Head of caudate nucleus (tissue), 42 donors: ENCODE data around the gene TENT4A.

Source experiments
- DNase-seq, 42 donors: peaks; one replicate each; pipeline versions ENCODE4 v3.0.0 to v3.0.0-alpha.2; 2020 to 2021; ENCODE audit warnings: mixed read lengths in 7 of 42
- intact Hi-C: fragments of 100-400 bp; cut with DNase I; formaldehyde crosslinking; loops from one replicate; pipeline ENCODE4 v1.15.0; 2022

Gene TENT4A

DNA sequence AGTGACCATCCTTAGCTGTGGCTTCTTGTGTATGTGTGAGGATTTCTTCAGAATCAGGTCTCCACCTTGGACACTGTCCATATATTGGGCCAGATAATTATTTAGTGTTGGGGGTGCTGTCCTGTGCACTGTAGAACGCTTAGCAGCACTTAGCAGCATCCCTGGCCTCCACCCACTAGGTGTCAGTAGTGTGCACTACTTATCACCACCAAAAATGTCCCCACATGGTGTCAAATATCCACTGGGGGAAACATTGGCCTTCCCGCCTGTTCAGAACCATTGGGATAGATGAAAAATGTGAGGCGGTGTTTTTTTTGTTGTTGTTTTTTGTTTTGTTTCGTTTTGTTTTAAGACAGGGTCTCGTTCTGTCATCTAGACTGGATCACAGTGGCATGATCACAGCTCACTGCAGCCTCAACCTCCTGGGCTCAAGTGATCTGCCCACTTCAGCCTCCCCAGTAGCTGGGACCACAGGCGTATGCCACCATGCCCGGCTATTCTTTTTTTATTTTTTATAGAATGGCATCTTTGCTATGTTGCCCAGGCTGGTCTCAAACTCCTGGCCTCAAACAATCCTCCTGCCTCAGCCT, 67.7 kb downstream of the TENT4A start:
- no peak for DNase-seq
- intact Hi-C loops, result no loop called here

DNA sequence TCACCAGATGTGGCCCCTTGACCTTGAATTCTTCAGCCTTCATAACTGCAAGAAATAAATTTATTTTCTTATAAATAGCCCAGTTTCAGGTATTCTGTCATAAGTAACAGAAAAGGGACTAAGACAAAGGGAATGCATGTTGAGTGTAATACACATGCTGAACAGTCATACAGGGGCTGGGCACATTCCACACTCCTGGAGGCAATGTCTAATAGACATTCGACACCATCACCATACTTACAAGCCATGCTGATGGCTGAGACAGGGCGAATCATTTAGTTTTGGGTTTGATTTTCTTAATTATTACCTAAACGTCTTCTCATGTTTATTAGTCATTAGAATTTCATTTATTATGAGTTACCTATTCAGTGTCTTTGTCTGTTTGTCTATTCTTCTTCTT, 68.5 kb downstream of the TENT4A start:
- intact Hi-C loops, result no loop called here
- DNase-seq, result no peak

DNA sequence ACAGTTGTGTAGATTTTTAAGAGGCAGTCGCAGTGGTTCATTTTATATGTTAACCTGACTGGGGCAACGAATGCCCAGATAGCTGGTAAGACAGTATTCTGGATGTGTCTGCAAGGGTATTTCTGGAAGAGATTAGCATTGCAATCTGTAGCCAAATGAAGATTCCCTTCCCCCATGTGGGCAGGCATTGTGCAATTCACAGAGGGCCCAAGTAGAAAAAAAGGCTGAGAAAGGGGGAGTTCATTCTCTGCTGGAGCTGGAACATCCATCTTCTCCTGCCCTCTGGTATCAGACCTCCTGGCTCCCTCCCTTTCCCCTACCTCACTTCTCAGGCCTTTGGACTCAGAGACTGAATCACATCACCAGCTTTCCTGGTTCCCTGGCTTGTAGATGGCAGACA, 70.6 kb downstream of the TENT4A start:
- intact Hi-C loops, result no loop called here
- no peak for DNase-seq

DNA sequence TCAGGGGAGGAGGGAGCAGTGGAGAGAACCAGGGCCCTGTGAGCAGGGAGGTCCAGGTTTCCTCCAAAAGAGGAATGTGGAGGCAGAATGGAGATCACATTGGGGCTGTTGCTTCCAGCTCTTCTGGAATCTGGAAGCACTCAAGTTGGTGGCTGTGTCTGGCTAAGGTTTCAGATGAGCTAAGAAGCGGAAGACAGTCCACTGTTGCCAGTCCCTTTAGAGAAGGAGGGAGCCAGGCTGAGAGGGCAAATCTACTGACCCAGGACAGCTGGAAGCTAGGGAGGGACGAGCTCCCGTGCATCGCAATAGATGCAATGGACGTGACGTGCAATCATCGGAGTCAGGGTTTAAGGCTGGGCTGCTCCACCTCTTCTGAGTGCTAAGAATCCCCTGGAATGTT, 71.2 kb downstream of the TENT4A start:
- no peak for DNase-seq
- intact Hi-C loops, result no loop called here

DNA sequence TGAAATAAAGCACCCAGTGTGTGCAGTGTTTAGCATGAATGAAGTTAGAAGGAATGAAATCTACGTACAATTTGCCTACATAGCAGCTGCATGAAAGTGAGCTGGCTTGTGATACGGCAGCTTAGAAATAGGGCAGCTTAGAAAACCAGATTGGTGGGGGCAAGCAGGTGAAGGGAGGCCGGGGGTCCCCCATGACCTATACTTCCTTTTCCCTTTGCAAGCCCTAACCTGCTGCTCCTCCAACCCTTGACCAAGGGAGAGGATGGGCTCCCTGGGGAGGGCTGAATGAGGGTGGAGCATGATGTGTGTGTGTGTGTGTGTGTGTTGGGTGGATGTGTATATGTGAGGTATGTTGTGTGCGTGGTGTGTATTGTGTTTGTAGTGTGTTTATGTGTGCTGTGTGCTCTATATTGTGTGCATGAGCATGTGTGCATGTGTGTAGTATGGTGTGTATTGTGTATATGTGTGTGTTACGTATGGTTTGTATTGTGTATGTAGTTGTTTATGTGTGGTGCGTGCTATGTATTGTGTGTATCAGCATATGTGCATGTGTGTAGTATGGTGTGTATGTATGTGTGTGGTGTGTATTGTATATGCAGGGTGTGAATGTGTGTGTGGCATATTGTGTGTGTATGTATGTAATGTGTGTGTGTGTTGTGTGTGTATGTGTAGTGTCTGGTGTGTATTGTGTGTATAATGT, 72.1 kb downstream of the TENT4A start:
- DNase-seq, result no peak

DNA sequence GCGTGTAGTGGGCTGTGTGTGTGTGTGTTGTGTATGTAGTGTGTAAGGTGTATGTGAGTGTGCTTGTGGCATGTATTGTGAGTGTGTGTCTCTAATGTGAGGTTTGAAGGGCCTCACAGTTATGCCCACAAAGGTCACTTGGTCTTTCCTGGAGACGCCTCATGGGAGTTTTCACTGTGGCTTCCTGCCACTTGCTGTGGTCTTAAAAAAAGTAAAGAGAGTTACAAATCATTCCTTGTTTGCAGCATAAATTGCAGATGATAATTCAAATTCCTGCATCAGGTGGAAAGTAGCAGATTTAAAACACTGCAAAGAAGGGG, 72.6 kb downstream of the TENT4A start:
- intact Hi-C loops, result no loop called here

More for the DNA sequence above, 72.1 kb downstream of the TENT4A start:
- intact Hi-C loops, result no loop called here

DNA sequence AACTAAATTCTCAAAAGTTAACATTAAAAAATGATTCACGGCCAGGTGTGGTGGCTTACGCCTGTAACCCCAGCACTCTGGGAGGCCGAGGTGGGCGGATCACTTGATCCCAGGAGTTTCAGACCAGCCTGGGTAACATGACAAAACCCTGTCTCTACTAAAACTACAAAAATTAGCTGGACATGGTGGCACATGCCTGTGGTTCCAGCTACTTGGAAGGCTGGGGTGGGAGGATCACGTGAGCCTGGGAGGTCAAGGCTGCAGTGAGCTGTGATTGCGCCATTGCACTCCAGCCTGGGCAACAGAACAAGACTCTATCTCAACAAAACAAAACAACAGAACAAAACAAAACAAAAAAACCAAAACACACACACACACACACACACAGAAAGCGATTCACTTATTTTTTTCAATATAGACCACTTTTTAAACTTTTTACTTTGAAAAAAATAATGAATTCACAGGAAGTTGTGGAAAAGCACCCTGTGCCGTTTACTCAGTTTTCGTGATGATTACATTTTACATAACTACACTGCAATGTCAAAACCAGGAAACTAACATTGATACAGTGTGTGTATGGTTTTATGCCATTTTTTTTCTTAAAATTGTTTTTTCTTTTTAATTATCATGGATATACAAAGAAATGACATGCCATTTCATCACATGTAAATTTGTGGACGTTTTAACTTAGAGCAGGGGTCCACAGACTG, 73.7 kb downstream of the TENT4A start:
- intact Hi-C loops, result no loop called here
- no peak for DNase-seq

More for the DNA sequence above, 72.6 kb downstream of the TENT4A start:
- DNase-seq, result no peak

DNA sequence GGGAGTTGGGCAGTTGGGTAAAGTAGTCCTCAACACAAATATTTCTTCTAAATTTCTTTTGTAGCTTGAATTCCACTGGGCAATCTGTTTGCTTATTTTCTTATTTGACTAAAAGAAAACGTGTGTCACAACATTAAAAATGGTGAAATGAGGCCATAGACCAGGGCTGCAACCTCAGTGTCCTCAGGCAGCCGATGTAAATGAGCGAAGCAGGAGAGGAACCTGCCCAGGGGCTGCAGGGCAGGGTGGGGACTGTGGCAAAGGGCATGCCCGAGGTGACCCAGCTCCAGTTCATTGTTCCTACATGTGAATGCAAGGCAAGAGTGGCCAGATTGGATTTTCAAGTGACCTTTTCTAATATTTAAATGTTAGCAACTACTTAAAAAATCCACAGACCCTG, 74.7 kb downstream of the TENT4A start:
- intact Hi-C loops, result no loop called here
- DNase-seq, result no peak

DNA sequence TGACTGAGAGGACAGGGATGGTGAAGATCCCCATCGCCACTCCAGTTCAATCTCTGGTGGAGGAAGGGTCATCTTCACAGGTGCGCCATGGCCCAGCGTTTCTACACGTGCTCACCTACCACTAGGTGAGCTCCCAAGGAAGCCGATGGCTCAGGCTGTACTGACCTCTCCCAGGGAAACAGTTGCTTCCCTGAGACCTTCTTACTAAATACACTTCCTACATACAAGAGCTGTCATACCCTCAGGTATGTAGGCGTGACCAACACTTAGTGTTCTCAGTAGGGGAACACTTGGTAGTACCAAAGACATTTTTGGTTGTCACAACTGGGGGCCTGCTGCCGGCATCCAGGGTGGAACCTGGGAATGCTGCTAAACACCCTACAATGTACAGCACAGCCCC, 75.2 kb downstream of the TENT4A start:
- no peak for DNase-seq
- intact Hi-C loops, result no loop called here

DNA sequence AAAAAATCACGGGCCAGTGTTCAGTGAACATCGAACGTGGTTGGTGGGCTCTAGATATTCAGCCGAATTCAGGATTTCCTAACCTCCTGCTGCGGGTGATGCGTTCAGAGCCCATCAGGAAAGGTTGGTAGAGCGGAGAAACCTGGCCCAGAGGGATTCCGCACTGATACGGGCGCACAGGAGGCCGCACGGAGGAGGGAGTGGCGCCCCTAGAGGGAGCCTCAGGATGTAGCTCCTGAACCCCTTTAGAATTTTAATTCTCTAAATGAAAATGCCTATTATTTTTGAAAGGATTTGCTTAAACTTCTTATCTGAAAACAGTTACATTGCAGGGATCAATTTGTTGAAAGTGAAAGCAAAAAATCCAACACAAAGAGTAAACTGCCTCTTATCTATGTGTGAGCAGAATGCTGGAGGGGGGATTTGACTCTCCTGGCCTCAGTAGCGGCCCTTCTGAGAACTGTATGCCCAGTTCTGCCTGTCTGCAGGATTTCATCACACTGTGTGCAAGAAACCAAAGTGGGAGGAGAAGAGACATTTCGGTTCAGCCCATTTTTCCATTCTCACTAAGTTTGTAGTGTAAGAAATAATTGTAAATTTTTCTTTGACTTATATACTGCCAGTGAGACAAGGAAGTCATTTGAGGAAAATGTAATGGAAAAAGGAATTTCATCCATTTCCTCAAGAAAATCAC, 75.9 kb downstream of the TENT4A start:
- no peak for DNase-seq
- intact Hi-C loops, result no loop called here

DNA sequence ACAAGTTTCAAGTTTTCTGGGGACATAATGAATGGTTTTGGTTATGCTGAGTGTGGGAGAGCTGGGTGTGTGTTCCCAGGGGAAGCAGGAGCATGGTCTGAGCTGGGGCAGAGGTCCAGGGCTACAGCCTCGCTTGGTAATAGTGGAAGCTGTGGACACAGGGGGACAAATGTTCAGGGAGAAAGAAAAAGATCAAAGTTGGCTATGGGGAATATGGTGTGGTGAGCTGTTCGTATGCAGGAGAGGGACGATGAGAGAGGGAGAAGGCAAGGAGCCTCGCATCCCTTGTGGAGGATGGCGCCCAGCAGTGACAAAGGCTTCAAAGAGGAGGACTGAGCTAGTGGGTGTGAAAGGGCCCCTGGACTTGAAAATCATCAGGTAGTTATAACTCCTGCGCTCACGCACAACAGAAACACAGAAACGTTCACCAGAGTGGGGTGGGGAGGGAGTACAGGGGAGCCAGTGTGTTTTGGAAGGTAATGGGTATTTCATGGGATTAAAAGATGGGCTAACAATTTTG, 77.2 kb downstream of the TENT4A start:
- intact Hi-C loops, result no loop called here
- DNase-seq, result no peak

DNA sequence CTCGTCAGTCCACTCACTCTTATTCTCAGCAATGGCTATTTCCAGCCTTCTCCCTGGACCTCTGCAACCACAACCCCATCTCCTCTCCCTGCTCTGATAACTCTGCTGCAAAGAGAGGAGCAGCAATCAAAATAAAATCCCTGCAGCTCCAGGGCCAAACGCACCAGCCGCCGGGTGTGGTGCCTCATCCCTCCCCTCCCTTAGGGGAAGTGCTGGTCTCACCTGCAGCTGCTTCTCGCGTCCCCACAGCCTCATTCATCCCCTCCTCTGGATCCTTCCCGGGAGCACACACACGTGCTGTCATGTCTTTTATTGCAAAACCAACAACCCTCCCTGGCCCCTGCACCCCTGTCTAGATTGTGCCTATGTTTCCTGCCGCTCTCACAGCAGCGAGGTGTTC, 77.8 kb downstream of the TENT4A start:
- no peak for DNase-seq

DNA sequence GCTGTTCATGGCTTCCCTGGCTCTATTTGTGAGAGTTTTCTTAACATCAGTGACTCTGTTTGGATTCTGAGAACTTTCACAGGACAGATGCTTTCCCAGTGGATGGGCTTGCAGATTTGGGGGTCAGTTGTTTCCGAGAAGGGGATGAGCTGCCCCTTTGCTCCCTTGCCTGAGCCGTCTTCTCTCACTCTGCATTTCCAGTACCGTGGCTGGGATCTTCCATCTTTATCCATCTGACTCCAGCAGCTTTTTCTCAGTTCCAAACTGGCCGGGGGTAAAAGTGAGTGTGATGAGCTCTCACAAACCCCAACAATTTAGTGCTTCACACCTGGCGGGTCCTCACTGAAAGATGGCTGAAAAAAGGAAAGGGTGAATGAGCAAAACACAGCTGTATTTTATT, 79.1 kb downstream of the TENT4A start:
- no peak for DNase-seq
- intact Hi-C loops, result no loop called here

More for the DNA sequence above, 77.8 kb downstream of the TENT4A start:
- intact Hi-C loops, result no loop called here

DNA sequence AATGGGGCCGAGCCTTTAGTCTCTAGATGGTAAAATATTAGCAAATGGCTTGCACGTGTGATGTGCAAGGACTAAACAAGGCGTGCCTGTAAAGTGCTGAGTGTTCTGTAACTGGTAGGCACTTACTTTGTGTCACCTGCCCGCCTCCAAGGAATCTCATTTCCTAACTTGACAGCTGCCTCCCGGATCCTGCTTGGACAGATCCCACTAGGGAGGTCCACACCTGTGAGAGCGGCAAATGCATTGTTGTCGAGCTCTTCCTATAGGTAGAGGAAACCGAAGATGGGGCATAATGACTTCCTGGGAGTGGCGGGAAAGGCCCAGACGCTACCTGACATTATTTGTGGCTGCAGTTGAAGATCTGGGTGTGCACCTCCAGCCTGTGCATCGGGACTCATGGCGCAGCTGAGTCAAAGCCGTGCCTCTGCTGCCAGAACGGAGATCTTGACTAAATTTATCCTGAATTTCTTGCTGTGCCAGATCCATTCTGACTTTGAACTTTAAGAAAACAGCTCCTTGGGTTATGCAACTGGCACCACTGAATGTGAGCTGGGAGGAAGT, 79.8 kb downstream of the TENT4A start:
- peak in 36 of 42 donors; percentile 14 to 78 (median 41) for DNase-seq
- intact Hi-C loops, result no loop called here

DNA sequence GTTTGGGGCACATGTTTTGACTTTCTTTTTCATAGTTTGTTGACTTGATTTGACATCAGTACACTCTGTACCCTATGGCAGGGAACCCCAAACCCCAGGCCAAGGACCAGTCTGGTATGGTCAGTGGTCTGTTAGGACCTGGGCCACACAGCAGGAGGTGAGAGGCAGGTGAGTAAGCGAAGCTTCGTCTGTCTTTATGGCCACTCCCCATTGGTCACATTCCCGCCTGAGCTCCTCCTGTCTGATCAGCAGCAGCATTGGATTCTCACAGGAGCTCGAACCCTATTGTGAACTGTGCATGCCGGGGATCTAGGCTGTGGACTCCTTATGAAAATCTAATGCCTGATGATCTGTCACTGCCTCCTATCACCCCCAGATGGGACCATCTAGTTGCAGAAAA, 88.0 kb downstream of the TENT4A start:
- intact Hi-C loops, result no loop called here
- DNase-seq, result no peak

DNA sequence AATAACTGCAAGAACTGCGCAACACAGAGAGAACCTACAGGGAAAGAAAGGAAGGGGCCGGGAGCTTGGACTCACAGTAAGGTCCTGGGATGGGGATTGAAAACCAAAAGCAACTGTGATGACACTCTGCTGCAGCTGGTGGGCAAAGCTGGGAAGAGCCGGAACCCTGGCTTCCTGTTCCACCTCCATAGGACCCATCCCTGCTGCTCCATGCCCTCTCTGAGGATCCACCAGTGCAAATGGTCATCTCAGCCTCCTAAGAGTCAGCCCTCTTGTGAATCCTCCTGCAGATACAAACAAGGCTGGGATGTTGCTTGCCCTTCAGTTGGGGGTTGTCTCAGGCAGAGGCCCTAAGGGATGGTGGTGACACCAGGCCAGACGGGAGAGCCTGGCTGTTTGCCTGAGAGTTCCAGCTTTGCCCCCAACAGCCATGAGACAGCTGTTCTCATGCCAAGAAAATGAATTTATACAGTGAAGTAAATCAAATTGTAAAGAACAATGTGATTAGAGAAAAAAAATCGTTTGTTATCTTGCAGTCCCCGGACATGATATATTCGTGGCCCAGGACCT, 90.8 kb downstream of the TENT4A start:
- intact Hi-C loops, result no loop called here
- DNase-seq, result no peak

DNA sequence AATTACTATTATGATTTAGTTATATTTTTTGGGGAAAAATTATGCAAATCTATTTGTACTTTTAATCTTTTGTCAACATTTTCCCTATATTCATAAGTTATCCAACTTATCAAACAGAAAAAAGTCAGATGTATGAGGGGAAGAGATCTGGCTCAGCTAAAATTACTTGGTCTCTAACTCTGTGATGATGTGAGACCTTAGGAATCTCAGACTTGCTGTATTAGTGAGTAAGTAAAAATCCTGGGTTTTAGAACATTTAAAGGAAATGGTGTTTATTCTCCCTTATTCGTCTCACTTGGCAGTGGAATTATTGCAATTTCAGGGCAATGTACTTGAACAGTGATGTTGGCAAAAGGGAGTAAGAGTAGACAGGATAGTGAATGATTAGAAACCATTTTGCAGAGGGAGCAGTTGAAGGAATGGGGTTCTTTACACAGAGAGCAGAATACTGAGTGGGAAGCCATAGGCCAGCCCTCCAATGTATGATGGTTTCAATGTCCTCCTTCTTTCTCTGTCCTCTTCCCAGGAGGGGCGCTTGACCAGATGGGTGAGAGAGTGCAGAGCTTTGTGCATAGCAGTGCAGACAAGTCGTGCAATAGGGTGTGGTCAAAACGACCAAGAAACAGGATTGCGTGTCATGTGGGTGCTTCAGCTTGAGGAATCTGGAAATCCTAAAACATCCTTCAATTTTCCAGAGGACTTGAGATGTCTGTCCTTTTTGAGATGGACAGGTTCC, 91.7 kb downstream of the TENT4A start:
- intact Hi-C loops, result no loop called here
- DNase-seq, result no peak

DNA sequence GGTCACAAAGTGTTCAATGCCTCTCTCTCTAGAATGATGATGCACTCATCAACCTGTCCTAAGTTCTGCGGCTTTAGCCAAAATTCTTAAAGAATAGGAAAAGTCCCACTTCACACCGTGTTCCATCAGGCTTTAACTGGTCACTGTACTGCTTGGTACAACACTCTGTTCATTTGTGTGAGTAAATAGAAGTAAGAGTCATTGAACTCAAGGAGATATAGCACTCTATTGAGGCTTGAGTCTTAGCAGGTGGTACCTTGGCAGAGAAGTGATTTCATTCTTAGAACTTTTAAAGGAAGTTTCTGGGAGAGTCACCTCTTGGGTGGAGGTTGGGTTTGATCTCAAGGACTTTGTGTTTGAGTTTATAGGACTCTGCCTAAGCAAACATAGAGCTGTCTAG, 92.6 kb downstream of the TENT4A start:
- intact Hi-C loops, result no loop called here
- DNase-seq, result no peak
